DOHH2 (cell line): ENCODE data around the gene COG1.

ENCODE experiments used
- CTCF ChIP-seq: fragments of 200-600 bp; sonication (generic); IDR thresholded peaks from one replicate; pipeline ENCODE4 v1.5.1; 2014; ENCODE audit warnings: antibody characterized with exemption, mild to moderate bottlenecking, low read depth, low read length; ENCODE audit not compliant: poor library complexity, severe bottlenecking
- EZH2phosphoT487 ChIP-seq: fragments of 200-600 bp; sonication (generic); IDR thresholded peaks from 2 replicates; pipeline ENCODE4 v1.6.1; 2017; ENCODE audit warnings: borderline replicate concordance, mild to moderate bottlenecking, antibody characterized with exemption, low read length, moderate library complexity, mixed read lengths

DNA sequence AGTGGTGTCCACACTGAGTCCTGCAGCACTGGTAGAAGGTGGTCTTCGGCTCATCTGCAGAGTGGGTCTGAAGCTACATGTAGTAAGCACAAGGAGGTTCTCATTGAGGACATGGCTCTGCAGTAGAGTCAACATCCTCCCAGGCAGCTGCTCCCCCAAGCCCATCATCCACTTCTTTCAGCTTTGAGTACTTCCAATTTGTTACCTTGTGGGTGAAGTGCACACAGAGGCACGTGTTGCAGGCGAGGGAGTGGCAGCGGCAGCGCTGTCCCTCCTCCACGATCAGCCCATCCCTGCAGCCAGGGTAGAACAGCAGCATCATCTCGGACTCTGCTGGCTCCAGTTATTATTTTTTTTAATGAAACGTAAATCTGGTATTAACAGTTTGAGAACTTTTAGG is 29.8 kb upstream of the COG1 start:
- TF ChIP-seq CTCF (no peak), EZH2phosphoT487 (no peak)
